GM18526 (cell line): ENCODE measurements around the gene ADAMTS2.

Source experiments
- POLR2A ChIP-seq: IDR thresholded peaks from 3 replicates; pipeline ENCODE4 v1.6.1; 2011; ENCODE audit not compliant: insufficient read length; ENCODE audit errors: extremely low read depth

ADAMTS2 gene

GRCh38 chr5:179316111-179316551 is 29.1 kb downstream of the ADAMTS2 start:
- no peak for TF ChIP-seq POLR2A

DNA sequence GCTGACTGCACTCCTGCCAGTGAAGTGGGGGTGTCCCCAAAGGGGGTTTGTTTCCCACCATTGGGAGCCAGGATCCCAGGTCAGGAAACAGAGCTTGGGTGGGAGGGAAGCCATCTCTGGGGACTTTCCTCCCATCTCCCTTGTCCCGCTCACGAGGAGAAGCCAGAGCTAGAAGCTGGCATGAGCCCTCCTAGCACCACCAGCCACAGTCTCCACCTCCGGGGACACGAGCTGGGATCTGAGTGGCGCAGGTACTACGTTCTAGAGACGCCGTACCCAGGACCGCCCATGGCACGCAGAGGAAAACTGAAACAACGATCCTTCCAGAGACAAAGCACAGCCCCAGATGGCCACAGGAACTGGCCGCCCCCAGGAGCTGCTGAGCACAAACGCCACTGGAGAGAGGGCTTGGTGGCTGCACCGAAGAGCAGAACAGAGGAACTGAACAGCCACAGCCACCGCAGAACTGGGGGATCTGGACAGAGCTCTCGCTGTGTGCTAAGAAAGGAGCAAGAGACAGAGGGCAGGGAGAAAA is 29.8 kb downstream of the ADAMTS2 start:
- TF ChIP-seq POLR2A = no peak

DNA sequence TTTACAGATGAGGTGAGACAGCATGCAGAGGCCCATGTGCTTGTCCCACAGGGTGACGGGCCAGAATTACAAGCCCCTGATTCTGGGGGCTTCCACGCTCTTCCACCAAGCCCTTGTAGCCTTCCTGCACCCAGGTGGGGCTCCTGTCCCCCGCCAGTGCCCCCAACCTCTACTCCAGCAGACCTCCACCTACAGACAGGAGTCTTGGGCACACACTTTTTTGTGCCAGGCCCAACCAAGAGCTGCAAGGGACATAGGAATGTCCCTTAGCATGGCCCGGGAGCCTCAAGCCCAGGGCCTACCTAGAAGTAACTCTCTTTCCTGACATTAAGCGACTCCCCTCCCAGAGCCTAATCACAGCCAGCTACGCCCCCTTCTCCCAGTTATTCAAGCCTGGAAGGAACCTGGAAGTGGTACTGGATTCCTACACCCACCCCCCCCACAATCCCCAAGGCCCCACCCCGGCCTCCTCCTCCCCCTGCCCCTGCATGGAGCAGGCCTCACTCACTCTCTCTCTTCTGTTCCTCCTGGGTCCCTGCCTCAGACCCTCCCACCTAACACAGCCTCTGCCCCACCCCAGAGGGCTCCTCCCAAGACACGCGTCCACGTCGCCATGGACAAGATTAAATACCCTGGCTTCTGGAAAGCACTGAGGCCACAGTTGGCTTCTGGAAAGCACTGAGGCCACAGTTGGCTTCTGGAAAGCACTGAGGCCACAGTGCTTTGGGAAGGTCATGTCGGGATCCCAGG is 30.5 kb downstream of the ADAMTS2 start:
- TF ChIP-seq POLR2A = no peak

- TF ChIP-seq POLR2A = no peak
Measured at GRCh38 chr5:179313849-179314521, 31.3 kb downstream of the ADAMTS2 start.

DNA sequence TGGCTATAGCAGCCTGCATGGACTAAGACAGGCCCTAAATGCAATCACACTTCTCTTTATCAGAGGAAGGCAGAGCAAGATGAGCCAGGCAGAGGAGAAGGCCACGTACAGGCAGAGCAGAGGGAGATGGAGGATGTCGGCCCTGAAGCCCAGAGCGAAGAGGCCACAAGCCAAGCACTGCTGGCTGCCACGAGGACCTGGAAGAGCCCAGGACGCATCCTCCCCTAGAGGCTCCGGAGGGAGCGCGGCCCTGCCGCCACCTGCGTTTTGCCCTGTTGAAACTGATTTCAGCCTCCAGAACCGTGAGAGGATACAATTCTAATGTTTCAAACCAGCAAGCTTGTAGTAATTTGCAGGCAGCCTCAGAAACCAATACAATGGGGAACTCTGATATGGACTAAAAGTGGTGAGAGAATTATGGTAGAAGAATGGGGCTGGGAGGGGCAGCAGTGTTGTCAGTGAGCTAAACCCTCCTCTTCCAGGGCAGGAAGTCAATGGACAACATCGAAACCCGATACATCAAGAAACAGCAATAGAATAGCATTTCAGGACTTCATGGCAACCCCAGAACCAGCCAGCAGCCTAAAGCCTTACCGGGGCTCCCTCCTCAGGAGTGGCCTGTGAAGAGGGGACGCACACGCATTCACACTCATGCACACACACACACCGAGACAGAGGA is 32.6 kb downstream of the ADAMTS2 start:
- TF ChIP-seq POLR2A = no peak

DNA sequence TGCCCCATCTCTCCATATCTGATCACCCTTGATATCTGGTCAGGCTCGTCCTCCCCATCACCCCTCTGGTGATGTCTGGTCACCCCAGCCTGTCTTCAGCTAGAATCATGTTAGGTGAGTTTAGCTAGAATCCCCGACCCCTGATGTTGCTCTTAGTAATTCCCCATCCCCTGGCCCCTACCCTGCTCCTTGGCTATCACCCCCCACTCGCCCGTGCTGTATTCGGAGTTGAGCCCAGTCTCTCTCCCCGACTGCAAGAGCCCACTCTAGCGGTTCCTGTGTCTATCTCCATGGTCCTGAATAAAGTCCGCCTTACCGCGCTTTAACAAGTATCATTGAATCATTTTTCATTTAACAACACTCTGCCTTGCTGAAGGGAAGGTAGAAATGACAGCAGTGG is 33.7 kb downstream of the ADAMTS2 start:
- no peak for TF ChIP-seq POLR2A

- no peak for TF ChIP-seq POLR2A
Measured at GRCh38 chr5:179311091-179311470, 34.2 kb downstream of the ADAMTS2 start.

DNA sequence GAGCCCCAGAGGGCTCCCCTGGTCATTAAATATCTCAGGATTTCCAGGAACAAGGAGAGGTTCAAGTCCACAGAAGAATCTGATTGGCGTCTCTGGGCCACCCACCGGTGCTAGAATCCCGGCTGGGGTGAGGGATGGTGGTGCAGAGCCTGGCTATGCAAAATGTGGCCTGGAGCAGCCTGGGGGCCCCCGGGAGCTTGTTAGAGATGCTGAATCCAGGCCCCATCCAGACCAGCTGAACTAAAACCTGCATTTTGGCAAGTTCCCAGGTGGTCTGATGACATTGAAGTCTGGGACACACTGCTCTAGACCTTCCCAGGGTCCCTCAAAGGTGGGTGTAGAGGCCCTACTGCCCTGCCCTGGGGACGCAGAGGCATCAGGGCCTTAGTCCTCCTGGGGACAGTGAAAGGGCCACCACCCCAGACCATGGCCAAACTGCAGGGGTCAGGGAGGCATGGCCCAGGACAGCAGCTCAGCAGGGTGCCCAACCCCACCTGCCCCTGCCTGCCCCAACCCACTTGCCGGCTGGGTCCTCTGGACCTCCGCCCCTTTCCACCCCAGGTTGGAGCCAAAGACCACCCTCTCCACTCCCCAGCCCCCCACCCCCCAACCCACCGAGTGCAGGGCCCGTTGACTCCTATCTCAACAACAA is 34.7 kb downstream of the ADAMTS2 start:
- no peak for TF ChIP-seq POLR2A

DNA sequence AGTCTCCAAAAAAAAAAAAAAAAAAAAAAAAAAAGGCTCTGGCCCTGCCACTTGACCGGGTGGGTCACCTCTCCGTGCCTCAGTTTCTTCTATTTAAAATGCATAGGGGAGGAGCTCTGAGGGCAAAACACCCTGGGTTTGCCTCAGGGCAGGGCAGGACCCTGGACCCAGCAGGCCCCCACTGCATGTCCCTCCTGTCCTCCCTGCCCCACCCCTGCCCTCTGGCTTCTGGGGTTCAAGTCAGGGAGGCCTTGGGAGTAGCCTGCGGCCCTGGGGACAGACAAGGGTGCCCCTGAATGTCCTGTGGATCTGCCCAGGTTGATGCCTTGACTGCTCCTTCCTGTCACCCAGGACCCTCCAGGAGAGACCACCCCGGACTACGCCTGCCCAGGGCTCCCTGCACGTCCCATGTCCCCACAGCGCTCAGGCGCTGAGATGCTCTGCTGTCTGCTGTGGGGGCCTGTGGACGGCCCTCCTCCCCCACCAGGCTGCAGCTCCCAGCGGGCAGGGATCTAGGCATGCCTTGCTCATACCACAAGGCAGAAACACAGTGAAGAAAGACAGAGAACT is 35.4 kb downstream of the ADAMTS2 start:
- no peak for TF ChIP-seq POLR2A

DNA sequence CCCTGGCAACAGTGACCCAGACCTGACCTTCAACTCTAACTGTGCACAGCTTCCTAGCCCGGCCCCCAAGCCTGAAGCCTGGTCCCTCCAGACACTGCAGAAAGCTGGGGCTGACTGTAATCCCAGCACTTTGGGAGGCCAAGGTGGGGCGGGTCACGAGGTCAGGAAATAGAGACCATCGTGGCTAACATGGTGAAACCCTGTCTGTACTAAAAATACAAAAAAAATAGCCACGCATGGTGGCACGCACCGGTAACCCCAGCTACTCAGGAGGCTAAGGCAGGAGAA is 35.9 kb downstream of the ADAMTS2 start:
- TF ChIP-seq POLR2A = no peak

DNA sequence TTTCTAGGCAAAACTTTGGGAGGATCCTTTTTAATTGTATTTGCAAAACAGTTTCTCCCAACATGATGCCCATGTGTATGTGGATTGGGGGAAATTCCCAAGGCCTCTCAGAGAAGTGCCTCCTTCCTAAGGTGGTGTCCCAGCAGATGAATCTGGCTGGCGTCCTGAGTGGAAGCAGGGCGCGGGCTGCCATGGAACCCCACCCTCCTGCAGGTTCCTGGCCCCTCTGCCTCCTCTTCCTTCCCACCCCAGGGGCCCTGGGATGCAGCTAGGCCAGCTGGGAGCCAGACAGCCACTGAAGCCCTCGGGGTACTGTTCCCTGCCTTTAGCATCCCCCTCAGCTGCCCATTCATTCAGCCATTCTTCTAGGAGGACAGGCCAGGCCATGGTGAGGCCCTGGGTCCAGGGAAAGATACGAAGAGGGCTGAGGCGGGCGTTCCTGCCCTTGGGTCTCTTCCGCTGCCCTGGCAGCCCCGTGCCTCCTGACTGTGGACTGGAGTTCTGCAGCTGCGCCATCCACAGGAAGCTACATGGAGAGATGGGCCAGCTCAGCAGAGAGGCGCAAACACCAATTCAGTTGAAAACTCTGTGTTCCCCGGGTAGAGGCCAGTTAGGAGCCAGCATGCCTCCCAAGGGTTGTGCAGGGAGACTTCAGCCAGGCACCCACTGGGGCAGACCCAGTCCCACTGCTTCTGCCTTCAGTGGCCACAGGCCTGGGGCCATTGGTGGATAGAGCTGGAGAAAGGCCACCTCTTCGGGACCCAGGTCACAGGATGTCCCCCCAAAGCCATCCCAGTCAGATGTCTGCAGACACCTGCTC is 36.5 kb downstream of the ADAMTS2 start:
- no peak for TF ChIP-seq POLR2A

GRCh38 chr5:179307931-179308471 is 37.3 kb downstream of the ADAMTS2 start:
- TF ChIP-seq POLR2A = no peak

DNA sequence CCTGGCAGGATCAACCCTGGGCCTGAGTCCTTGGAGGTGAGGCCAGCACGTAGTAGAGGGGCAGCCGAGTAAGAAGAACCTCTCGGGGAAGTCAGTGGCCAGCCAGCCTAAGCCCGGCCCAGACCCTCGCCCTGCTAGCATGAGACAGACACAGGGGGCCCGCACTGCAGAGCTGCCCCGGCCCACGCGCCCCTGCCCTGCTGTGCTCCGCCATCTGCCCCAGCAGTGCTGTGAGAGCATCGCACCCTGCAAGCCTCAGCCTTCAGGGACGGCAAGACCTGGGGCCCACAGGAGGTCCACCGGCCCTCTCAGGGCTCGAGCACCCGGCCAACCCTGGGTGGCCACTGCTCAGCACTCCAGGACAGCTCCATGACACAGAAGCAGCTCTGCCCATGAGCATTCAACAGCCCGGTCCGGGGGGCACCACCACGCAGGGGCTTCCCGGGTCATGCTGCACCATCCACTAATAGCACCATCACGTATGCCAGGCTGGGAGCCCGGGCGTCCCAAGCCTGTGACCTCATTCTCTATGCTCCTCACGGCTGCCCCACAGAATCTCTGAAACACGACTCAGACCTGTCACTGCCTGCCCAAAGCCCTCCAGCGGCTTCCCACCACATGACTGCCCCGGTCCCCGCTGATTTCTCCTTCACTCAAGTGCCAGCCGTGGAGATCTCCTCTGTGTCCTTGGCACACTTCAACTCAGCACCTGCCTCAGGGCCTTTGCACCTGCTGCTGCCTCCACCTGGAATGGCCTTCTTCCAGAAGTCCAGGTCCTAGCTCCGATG is 38.1 kb downstream of the ADAMTS2 start:
- TF ChIP-seq POLR2A = no peak
